NCI-H748 (cell line): Measurements from ENCODE around the gene DCT.

Experiments used
- DNase-seq: peaks from one replicate; lab custom pipeline; 2025; ENCODE audit not compliant: unreplicated experiment; lab: John Stamatoyannopoulos, UW

DCT gene

GRCh38 chr13:94400874-94401273 lies 78.6 kb downstream of the DCT start:
- no peak for DNase-seq

- DNase-seq: no peak
Observed at GRCh38 chr13:94399812-94400211, 79.7 kb downstream of the DCT start.

GRCh38 chr13:94395860-94396259 lies 83.6 kb downstream of the DCT start:
- DNase-seq: no peak

DNA sequence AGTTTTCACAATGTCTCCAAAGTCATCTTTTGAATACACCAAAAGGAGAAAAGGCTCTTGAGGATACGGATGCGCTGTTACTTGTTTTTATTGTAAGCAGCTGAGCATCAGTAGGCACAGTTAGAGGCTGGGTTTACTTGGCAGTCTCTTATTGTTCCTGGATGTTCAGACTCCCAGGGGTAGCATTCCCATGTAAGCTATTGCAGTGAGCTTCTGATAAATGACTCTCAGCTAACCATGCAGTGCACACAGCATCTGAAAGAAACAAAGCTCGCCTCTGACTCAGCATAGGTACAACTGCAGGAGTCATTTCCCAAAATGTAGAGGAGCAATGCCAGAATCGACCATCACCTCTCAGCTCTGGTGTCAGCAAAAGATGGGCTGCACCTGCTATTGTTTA lies 84.8 kb downstream of the DCT start:
- DNase-seq: peak; percentile 91

DNA sequence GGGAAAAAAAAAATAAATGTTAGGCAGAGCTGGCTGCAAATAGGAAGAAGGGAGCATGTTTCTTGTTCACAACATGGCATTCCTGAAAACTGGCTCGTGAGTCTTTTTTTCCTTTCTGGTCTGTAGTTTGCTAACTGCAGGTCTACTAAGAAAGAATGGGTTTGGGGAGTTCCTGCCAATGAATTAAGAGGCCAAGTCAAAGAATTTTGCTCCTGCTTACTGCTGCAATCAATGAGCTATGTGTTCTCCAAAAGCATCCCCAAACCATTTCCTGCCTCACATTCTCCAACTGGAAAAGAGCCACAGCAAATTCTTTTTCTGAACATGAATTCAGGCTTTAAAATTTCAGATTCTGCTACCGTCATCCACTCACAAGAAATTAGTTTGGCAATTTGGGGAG lies 88.6 kb downstream of the DCT start:
- no peak for DNase-seq

GRCh38 chr13:94389604-94390351 lies 89.7 kb downstream of the DCT start:
- DNase-seq: no peak

DNA sequence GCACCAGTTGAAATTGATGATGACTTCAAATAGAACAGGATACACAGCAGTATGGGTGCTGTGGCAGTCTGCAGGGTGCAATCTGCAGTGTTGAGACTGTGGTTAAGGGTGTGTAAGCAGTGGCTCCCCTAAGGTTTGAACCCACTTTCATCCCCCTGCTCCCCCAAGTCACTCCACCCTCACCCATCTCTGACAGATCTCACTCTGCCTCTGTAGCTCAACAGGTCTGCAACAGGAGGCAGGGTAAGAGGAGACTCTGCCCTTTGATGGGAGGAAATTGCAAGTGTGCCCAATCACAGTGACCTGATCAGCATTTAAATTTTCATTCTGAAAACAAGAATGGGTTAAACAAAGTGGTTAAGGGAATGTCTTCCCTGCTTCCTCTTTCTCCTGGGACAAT lies 92.4 kb downstream of the DCT start:
- no peak for DNase-seq
